Mucosa of stomach (tissue), 1 donor: ENCODE measurements around the gene TMEM9.

Experiments
- H3K27me3 ChIP-seq: one replicate; pipeline ENCODE4 v1.7.0; 2013; ENCODE audit warnings: mild to moderate bottlenecking, low read length; ENCODE audit not compliant: control insufficient read depth, insufficient read depth
- H3K36me3 ChIP-seq: one replicate; pipeline ENCODE4 v1.7.0; 2013; ENCODE audit warnings: low read length; ENCODE audit not compliant: control insufficient read depth, insufficient read depth
- H3K4me1 ChIP-seq: one replicate; pipeline ENCODE4 v1.7.0; 2013; ENCODE audit warnings: mild to moderate bottlenecking, low read length; ENCODE audit not compliant: control insufficient read depth, insufficient read depth
- H3K4me3 ChIP-seq: one replicate; pipeline ENCODE4 v1.7.0; 2013; ENCODE audit warnings: low read length
- H3K9ac ChIP-seq: one replicate; pipeline ENCODE4 v1.7.0; 2013; ENCODE audit warnings: mild to moderate bottlenecking, low read length, moderate library complexity
- H3K9me3 ChIP-seq: one replicate; pipeline ENCODE4 v1.7.0; 2013; ENCODE audit warnings: mild to moderate bottlenecking, low read length, moderate library complexity; ENCODE audit not compliant: control insufficient read depth
- donor health status: Pancreatic carcinoma.

The TMEM9 gene

GRCh38 chr1:201109651-201110050, 44.6 kb downstream of the TMEM9 start:
- Histone ChIP-seq H3K9me3 (no peaks in the 10 kb centered on the region), H3K4me3 (no peak overlapping the region), H3K27me3 (peaks cover 14% of the 10 kb centered on the region), H3K9ac (no peak overlapping the region), H3K4me1 (peaks cover 7% of the 10 kb centered on the region), H3K36me3 (no peaks in the 10 kb centered on the region)

DNA sequence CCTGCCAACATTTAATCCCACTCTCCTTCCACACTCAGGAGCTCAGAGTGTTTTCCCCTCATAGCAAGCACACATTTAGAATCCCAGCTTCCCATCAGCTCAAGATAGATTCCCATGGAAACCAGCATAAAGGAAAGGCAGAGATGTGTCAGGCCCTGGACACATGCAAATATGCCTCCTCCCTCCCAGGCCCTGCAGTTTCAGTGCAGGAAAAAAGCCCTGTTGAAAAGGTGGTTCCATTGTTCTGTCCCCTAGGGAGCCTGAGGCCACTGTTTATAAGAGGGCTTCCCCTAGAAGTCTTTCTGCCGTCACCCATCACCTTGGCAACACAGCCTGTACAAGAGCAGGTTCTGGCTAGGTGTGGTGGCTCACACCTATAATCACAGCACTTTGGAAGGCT, 45.7 kb downstream of the TMEM9 start:
- H3K36me3 ChIP-seq, result no peaks in the 10 kb centered on the region
- no peaks in the 10 kb centered on the region for H3K4me1 ChIP-seq
- no peak overlapping the region for H3K4me3 ChIP-seq
- H3K9me3 ChIP-seq, result no peaks in the 10 kb centered on the region
- H3K9ac ChIP-seq, result no peak overlapping the region
- peaks cover 10% of the 10 kb centered on the region for H3K27me3 ChIP-seq

- H3K4me3 ChIP-seq, result no peak overlapping the region
- H3K27me3 ChIP-seq, result no peaks in the 10 kb centered on the region
- H3K9me3 ChIP-seq, result no peaks in the 10 kb centered on the region
- H3K4me1 ChIP-seq, result no peaks in the 10 kb centered on the region
- H3K36me3 ChIP-seq, result no peaks in the 10 kb centered on the region
- no peak overlapping the region for H3K9ac ChIP-seq
Observed at GRCh38 chr1:201105688-201106087, 48.6 kb downstream of the TMEM9 start.

DNA sequence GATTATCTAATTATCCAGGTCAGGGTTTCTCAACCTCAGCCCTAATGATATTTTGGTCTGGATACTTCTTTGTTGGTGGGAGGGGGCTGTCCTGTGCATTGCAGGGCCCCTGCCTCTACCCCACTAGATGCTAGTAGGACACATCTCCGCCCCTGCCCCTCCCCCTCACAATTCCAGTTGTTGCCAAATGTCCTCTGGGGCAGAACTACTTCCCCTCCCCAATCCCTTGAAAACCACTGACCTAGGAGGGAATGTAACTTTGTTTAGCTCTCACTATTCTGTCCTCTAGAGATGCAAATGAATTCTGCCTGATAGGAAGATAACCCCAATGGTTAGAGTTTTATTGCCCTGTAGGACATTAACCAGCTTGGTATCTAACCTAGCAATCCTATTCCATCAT, 50.1 kb downstream of the TMEM9 start:
- Histone ChIP-seq H3K4me1 (no peaks in the 10 kb centered on the region), H3K4me3 (no peak overlapping the region), H3K36me3 (no peaks in the 10 kb centered on the region), H3K9ac (no peak overlapping the region), H3K27me3 (no peaks in the 10 kb centered on the region), H3K9me3 (no peaks in the 10 kb centered on the region)

DNA sequence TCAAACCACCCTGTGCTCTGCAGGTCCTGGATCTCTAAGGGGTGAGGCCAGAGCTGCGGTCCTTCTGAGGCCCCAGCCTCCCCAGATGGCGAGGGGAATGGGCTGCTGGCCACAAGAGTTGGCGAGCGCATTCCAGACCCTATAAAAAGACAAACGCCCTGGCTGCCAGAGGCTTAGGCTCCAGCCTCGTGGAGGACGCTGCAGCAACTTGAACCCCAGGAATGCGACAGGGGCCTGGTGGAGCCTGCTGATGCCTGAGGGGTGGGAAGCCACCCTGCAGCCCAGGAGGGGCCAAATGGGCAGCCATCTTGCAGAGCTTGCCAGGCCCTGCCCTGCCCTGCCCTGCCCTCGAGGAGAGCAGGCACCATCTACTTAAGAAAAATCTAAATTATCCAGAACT, 50.6 kb downstream of the TMEM9 start:
- Histone ChIP-seq H3K9ac (no peak overlapping the region), H3K36me3 (no peaks in the 10 kb centered on the region), H3K9me3 (no peaks in the 10 kb centered on the region), H3K27me3 (no peaks in the 10 kb centered on the region), H3K4me1 (no peaks in the 10 kb centered on the region), H3K4me3 (no peak overlapping the region)

DNA sequence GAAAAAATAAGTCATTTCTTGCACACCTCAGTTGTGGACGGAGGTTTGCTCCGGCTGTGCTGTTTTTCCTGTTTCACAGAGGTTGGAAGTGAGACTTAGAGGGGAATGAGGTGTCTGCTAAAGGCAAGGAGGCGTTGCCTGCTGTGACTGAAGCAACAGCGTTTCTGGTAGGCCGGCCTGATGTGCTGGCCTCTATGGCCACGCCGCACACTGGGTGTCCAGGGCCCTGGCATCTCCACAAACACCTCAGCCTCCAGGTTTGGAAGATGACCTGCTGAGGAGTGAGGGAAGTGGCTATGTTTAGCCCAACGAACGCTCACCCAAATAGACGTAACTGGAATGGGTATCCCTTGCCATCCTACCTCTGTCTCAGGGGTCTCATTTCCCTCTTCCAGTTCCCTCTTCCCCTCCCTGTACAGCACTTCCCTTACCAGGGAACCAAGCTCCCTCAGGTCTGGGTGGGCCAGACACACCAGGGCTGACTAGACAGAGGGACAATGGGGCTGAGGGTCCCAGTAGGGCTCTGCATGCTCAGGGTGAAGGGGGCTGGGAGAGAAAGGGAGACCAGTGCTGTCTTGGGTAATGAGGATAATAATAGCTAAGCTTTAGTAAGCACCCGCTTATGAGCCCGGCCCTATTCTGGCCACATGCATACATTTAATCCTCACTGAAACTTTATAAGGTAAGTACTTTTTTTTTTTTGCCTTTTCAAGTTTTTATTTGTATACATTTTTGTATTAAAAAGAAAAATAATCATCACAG, 53.9 kb downstream of the TMEM9 start:
- no peaks in the 10 kb centered on the region for H3K4me1 ChIP-seq
- H3K9ac ChIP-seq, result no peak overlapping the region
- H3K4me3 ChIP-seq, result no peak overlapping the region
- no peaks in the 10 kb centered on the region for H3K36me3 ChIP-seq
- H3K9me3 ChIP-seq, result no peaks in the 10 kb centered on the region
- no peaks in the 10 kb centered on the region for H3K27me3 ChIP-seq

GRCh38 chr1:201098992-201099677, 55.1 kb downstream of the TMEM9 start:
- H3K9ac ChIP-seq, result no peak overlapping the region
- no peaks in the 10 kb centered on the region for H3K27me3 ChIP-seq
- no peak overlapping the region for H3K4me3 ChIP-seq
- H3K4me1 ChIP-seq, result no peaks in the 10 kb centered on the region
- no peaks in the 10 kb centered on the region for H3K36me3 ChIP-seq
- H3K9me3 ChIP-seq, result no peaks in the 10 kb centered on the region

GRCh38 chr1:201096977-201097856, 57.1 kb downstream of the TMEM9 start:
- H3K9ac ChIP-seq, result no peak overlapping the region
- no peaks in the 10 kb centered on the region for H3K27me3 ChIP-seq
- no peaks in the 10 kb centered on the region for H3K36me3 ChIP-seq
- H3K4me3 ChIP-seq, result no peak overlapping the region
- H3K9me3 ChIP-seq, result no peaks in the 10 kb centered on the region
- no peaks in the 10 kb centered on the region for H3K4me1 ChIP-seq

- no peak overlapping the region for H3K9ac ChIP-seq
- no peaks in the 10 kb centered on the region for H3K27me3 ChIP-seq
- H3K4me1 ChIP-seq, result no peaks in the 10 kb centered on the region
- H3K9me3 ChIP-seq, result no peaks in the 10 kb centered on the region
- H3K4me3 ChIP-seq, result no peak overlapping the region
- H3K36me3 ChIP-seq, result no peaks in the 10 kb centered on the region
Observed at GRCh38 chr1:201096041-201096461, 58.2 kb downstream of the TMEM9 start.

GRCh38 chr1:201095581-201095980, 58.7 kb downstream of the TMEM9 start:
- no peaks in the 10 kb centered on the region for H3K27me3 ChIP-seq
- H3K9ac ChIP-seq, result no peak overlapping the region
- no peak overlapping the region for H3K4me3 ChIP-seq
- no peaks in the 10 kb centered on the region for H3K9me3 ChIP-seq
- no peaks in the 10 kb centered on the region for H3K36me3 ChIP-seq
- H3K4me1 ChIP-seq, result no peaks in the 10 kb centered on the region

DNA sequence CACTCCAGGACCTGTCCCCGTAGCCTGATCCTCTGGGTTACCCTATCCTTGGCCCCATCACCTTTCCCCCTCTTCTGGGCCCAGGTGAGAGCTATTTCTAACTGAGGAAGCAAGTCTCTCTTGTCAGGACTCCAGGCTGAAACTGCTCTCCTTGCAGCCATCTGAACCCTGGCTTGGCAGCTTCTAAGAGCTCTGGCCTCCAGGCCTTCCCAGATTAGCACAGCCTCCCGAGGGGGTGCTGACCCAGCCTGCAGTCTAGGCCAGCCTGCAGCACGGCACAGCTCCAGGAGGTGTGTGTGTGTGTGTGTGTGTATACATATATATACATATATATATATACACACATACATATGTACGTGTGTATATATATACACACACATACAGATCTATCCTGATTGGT, 59.4 kb downstream of the TMEM9 start:
- H3K9me3 ChIP-seq, result no peaks in the 10 kb centered on the region
- no peaks in the 10 kb centered on the region for H3K27me3 ChIP-seq
- H3K4me1 ChIP-seq, result no peaks in the 10 kb centered on the region
- no peak overlapping the region for H3K9ac ChIP-seq
- no peak overlapping the region for H3K4me3 ChIP-seq
- H3K36me3 ChIP-seq, result no peaks in the 10 kb centered on the region

DNA sequence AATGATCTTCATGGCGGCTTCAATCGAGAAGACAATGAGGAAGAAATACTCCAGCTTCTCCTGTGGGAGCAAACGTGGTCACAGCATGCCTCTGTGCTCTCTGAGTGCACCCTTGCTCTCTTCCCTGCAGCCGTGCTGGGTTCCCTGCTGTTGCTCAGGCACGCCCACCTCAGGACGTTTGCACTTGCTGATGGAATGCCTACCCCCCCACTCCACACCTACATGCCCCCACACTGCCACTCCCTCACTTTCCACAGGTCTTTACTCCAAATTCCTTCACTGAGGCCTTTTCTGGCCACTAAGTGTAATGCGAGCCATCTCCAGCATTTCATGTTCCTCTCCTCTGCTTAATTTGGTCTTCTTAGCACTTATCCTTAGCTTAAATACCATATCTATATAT, 60.3 kb downstream of the TMEM9 start:
- Histone ChIP-seq H3K9me3 (no peaks in the 10 kb centered on the region), H3K4me1 (no peaks in the 10 kb centered on the region), H3K9ac (no peak overlapping the region), H3K4me3 (no peak overlapping the region), H3K27me3 (no peaks in the 10 kb centered on the region), H3K36me3 (no peaks in the 10 kb centered on the region)
